GM10847 (cell line): ENCODE results near the gene PTCRA.

Experiments
- POLR2A ChIP-seq: IDR thresholded peaks from 2 replicates; pipeline ENCODE4 v1.6.1; 2011; ENCODE audit not compliant: insufficient read length; ENCODE audit errors: extremely low read depth

The PTCRA gene

GRCh38 chr6:42937548-42938427 is 21.9 kb downstream of the PTCRA start:
- TF ChIP-seq POLR2A, result no peak

- no peak for TF ChIP-seq POLR2A
Measured at GRCh38 chr6:42938428-42938796, 22.6 kb downstream of the PTCRA start.

DNA sequence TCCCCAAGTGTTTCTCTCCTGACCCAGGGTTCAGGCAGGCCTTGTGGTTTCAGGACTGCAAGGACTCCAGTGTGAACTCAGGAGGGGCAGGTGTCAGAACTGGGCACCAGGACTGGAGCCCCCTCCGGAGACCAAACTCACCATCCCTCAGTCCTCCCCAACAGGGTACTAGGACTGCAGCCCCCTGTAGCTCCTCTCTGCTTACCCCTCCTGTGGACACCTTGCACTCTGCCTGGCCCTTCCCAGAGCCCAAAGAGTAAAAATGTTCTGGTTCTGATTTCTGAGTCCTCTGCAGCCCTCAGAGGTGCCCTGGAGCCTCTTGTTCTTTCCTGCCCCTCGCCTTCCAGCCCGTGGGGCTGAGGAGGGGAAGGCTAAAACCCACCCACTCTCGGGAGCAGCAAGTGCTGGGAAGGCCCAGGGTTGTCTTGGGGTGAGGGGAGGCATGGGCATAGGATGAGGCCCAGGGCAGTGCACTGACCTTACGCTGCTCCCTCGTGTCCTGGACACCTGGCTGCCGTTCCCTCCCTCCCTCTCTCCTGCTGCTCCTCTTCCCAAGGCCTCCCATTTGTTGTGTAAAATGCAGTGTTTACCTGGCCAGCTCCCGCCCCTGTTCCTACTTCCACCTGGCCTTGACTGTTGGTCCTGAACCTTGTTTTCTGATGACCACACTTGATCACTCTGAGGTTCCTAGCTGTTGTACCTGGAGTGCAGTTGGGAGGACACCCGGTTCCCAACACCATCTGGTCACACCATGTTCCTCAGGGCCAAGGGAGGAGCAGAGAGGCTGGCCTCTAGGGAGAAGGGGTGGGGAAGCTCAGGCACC is 23.3 kb downstream of the PTCRA start:
- no peak for TF ChIP-seq POLR2A

DNA sequence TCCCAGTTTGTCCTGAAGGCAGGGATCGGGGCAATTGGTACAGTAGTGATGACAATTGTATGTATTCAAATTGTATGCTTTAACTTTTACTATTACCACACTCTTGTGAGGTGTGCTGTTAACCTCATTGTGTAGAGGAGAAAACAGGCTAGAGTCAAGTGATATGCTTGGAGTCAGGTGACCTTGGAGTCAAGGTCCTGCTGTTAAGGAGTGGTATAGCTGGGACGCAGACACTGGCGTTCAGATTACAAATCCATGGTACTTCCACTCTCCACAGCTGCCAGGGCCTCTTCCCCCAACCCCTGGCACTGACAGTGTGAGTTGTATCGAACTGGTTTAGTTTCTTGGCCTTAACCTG is 23.9 kb downstream of the PTCRA start:
- no peak for TF ChIP-seq POLR2A

DNA sequence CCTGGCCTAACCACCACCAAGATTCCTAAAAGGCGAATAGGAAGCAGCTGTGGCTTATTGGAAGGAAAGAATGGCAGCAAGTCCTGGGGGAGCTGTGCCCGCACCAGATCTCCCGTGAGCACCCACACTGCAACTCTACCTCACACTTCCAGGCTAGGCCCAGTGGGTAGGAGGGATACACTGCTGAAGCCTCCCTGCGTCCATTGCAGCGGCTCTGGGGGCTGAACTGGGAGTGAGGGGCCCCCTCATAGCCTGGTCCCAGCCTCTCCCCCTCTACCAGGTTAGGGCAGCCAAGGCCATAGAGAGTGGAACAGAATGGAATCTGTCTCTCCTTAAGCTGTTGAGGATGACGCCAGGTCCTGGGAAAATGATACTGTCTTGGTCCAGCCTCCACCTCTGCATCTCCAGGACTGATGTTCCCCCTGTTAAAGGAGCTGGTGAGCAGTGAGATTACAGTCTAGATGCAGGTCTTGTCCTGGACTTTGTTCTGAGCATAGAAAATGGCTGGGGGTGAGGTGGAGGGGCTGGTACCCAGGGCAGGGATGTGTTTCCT is 24.7 kb downstream of the PTCRA start:
- TF ChIP-seq POLR2A, result no peak

- no peak for TF ChIP-seq POLR2A
Measured at GRCh38 chr6:42942444-42942843, 26.6 kb downstream of the PTCRA start.

DNA sequence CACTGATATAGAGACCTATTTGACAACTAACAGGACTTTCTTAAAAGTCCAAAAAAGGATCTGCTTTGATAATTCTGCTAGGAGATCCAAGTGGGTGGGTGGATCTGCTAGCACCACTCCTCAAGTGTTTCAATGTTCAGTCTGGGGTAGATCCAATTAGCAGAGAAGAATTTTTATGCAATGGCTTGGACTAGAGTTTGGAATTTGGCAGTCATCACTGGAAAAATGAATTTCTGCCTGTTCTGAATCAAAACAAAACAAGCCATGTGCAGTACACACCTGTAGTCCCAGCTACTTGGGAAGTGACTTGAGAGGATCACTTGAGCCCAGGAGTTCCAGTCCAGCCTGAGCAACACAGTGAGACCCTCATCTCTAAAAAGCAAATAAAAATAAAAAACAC is 32.1 kb downstream of the PTCRA start:
- TF ChIP-seq POLR2A, result no peak

DNA sequence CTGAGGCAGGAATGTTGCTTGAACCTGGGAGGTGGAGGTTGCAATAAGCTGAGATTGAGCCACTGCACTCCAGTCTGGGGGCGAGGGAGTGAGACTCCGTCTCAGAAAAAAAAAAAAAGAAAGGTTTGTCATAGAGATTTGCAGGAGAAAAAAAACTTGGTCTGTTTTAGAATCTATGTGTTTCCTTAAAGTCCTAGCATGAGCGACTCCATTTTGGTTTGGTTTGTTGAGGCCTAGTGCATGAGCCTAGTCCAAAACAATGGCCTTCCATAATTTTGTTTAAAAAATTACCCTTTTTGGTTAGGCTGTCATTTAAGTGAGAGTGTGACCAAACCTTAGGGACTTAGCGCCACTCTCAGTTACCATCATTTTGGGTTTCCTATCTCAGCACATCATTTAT is 36.5 kb downstream of the PTCRA start:
- no peak for TF ChIP-seq POLR2A

DNA sequence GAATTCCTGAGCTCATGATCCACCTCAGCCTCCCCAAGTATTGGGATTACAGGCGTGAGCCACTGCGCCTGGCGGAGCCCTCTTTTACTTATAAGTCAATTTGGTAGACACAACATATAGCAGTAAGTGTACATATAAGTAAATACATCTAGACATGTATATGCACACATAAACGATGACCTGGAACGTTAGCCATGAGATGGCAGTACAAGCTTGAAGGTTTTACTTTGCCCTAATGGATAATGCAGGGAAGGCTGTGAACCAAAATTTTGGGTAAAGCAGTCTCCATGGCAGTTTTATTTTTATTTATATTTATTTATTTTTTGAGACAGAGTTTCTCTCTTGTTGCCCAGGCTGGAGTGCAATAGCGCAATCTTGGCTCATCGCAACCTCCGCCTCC is 42.3 kb downstream of the PTCRA start:
- no peak for TF ChIP-seq POLR2A

DNA sequence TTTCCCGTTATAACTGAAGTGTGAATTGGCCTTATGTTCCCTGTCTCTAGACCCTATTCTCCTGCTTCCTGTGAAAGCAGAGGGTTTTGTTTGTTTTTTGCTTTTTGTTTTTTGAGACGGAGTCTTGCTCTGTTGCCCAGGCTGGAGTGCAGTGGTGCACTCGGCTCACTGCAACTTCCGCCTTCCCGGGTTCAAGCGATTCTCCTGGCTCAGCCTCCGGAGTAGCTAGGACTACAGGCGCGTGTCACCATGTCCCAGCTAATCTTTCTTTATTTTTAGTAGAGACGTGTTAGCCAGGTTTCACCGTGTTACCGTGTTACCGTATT is 44.0 kb downstream of the PTCRA start:
- TF ChIP-seq POLR2A, result no peak

GRCh38 chr6:42960243-42961019 is 44.6 kb downstream of the PTCRA start, which contains the start of gene GNMT:
TSS of gene GNMT (plus strand) at chr6:42960754. CDS start at chr6:42960768, 14 bp downstream.
- TF ChIP-seq POLR2A, result no peak

DNA sequence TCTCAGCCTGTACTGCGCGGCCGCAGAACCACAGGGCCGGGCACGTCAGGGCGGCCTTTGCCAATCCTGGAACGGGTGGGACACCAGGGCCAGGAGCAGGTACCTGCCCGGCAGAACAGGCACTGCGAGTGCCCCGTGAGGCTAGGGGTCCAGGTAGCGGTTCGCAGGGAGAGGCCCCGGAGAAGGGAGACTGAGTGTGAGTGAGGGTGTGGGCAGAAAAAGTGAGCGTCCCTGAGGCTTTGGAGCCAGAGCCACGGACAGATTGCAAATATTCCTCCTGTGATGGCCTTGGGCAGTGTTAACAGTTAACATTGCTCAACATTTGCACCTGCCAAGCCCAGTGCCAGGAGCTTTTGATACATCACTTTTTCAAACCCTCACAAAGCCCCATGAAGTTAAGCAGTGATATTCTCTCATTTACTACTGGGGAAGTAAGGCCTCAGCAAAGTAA is 45.2 kb downstream of the PTCRA start:
- no peak for TF ChIP-seq POLR2A

DNA sequence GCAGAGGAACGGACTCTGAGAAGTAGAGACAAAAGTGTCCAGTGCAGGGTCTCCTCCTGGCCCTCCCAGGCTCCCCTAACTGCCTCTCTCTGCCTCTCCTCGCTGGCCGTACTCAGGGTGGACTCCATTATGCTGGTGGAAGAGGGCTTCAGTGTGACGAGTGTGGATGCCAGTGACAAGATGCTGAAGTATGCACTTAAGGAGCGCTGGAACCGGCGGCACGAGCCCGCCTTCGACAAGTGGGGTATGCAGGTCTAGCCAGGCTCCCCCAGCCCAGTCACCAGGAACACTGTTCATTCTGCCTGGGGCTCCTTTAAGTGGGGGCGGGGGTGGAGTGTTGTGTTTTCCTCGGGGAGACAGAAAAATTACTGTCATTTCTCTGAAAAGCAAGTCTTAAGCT is 46.2 kb downstream of the PTCRA start:
- TF ChIP-seq POLR2A, result no peak

- no peak for TF ChIP-seq POLR2A
Measured at GRCh38 chr6:42962502-42963178, 46.8 kb downstream of the PTCRA start.
